HG03280 (cell line): Measurements from ENCODE around the gene RANBP6.

ENCODE experiments used
- ATAC-seq: cut with Tn5 transposase; IDR thresholded peaks from one replicate; pipeline ENCODE4 v1.9.1; 2021; ENCODE audit warnings: mild to moderate bottlenecking, moderate library complexity; ENCODE audit not compliant: unreplicated experiment

Gene RANBP6

DNA sequence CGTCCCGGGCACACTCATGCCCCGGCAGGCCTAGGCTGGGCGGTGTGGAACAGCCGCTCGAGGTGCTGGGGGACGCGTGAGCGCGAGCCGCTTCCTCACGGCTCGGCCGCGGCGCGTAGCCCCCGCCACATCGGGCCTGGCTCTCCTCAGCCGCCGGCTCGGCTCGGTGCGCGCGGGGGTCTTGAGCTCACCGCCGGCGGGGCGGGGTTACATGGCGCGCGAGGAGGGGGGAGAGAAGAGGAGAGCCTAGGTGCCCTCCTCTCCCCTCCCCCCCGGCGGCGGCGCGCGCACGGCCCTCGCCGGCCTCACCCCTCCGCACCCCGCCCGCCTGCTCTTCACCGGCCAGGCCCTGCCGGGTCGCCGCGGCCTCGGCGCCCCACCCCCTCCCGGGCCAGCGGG lies 7.7 kb downstream of the RANBP6 start:
- peak; percentile 52 for ATAC-seq

DNA sequence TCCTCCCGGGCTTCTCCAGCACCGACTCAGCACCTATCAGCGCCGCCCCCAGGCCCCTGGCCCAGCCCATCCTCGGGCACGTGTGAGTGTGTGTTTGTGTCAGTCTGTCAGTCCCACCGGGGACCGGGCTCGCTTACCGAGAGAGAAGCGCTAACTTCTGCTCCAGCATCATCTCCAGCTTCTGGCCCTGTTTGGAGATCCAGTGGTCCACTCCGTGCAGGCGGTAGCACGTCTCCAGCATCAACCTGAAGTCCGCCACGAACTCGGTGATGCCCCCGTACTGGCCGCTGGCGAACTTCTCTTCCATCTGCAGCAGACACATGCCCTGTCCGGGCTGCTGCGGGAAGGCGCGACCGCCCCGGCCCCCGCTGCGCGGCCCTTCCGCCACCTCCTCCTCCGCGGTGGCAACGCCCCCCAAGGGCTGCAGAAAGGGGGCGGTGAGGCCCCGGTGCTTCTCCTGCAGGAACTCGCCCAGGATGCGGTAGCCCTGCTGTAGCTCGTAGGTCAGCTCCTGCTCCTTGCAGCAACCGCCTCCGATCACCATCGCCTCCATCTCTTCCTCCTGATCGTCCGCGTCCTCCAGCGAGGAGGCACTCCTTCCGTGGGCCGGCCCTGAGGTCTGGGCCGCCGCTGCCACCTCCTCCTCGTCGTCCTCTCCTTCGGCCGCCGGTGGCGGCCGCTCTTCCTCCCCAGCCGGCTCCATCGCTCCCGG lies 8.2 kb downstream of the RANBP6 start:
- peak; percentile 75 for ATAC-seq

- ATAC-seq: no peak
Measured at GRCh38 chr9:6006749-6007057, 8.7 kb downstream of the RANBP6 start.

DNA sequence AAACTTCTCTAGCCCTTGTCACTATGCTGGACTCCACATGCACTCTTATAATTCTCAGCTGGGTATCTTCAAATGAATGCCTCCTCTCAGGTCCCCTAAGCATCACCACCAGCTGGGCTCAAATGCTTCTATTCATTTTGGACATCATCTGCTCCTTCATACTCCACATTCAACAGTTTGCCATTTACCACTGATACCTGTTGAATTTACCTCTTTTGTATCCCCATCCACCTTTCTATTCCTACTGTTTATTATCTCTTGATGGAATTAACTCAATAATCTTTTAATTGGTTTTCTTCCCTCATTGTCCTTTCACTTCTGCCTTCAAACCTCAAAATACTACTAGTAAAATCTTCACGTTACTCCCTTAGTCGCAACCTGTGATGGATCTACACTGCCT lies 14.5 kb downstream of the RANBP6 start:
- no peak for ATAC-seq

- ATAC-seq: no peak
Measured at GRCh38 chr9:5999443-6000101, 15.9 kb downstream of the RANBP6 start.

DNA sequence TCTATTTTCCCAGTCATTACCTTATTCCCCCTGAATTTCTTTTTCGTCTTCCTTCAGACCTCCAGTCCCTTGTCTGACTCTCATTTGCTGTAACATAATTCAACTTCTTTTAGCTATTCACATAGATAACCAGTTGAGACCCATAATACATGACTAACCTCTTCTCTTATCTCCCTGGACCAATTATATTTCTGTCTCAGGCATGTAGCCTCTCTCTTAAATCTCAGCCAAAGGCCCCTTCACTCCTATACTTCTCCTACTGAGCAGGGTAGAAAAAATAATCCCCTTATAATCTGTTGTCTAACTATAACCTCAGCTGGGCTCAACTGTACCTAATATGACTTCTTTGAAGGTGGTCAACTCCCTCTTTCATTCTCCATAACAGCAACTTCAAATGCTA lies 20.9 kb downstream of the RANBP6 start:
- no peak for ATAC-seq

DNA sequence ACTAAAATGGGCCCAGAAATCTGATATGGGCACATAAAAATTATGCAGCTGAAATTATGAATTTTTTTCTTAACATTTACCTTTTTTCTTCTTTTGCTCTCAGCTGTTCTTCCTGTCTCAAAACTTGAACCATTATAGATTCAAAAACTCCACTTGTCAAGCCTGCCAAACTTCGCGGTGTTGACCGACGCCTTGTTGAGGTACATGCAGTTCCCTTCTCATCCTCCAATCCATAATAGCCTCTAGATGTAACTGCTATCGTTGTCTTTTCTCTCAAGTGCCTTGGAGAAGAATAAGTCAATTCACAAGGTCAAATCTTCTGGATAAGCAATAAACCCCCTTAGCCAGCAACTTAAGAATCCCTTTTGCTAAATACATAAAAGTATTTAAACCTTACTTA lies 27.2 kb downstream of the RANBP6 start:
- no peak for ATAC-seq

DNA sequence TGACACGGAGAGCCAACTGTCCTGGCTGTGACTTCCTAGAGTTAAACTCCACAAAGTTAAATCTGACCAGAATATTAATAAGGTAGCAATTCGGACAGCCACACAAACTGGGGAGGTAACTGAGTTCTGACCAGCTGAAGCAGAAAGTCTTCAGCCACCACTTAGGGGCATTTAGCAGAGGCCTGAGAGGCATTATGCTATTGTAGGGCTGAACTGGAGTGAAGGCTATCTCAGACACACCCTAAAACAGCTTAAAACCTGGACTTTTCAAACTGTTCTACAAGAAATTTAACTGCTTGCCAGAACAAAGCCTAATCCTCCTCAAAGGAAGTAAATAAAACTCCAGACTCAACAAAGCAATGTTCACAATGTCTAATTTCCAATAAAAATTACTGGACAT lies 32.4 kb downstream of the RANBP6 start:
- no peak for ATAC-seq

- no peak for ATAC-seq
Measured at GRCh38 chr9:5982317-5982716, 33.1 kb downstream of the RANBP6 start.

- no peak for ATAC-seq
Measured at GRCh38 chr9:5978523-5978922, 36.9 kb downstream of the RANBP6 start.

DNA sequence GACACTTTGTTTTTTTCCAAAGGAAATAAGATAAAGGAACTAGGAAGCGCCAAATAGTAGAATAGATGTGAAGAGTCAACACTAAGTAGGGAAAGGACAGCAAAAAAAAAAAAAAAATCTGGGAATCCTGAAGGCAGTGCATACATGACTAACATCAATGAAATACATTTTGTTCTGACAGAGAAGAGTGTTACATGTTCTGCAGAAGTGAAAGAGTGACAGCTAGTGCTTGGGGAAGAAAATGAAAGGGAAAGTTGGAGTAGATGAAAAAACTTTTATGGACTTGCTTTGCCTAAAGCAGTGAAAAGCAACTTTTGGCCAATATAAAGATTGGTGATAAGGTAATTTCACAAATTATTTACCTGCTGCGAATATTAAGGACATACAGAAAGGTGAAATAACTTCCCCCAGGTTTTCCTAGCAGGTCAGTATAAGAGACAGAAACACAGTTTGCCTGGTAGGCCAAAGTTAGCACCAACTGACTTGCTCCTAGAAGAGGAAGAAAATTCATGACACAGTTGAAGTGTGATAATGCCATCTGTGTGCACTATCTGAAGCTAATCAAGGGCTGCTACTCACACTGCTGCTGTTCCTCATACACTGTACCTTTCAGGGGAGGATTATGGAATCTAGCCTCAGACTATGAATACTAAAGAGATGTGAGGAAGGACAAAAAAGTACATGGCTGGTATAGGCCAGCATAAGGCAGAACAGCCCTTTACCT lies 38.6 kb downstream of the RANBP6 start:
- ATAC-seq: no peak

DNA sequence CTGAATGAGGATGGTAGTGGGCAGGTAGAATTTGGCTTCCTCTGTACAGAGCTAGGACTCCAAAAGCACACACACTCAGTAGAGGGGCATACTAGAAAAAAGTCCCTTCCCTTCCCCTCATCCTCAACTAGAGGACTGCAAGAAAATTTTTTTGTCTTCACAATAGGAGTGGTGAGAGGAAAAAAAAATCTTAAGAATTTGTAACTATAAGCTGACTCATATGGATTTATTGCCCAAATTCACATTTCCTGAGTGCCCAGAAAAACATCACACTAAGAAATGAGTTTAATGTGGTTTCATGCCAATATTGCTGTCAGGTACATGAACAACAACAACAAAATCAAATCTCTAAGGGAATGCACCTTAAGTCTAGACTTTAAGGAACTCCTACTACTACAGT lies 43.7 kb downstream of the RANBP6 start:
- no peak for ATAC-seq
